OCI-LY7 (cell line): ENCODE results near the gene CLDN17. TPM values are rescaled to one million over a fixed set of nuclear protein-coding genes. Genes with fewer than 3 reads are reported as not detected.

Experiments used
- BruUV-seq: library from RNA; stranded (reverse); fragments of 400-500 nt; replicated peaks from 2 replicates; lab custom pipeline; 2021; lab: Mats Ljungman, UMichigan
- CTCF ChIA-PET: fragments of 300-600 bp; sonication (Branson Sonifier 250); formaldehyde crosslinking; loops from one replicate; lab custom pipeline; 2022; ENCODE audit warnings: antibody characterized with exemption; ENCODE audit not compliant: unreplicated experiment; lab: Charles Lee
- POLR2A ChIA-PET: fragments of 300-600 bp; sonication (Branson Sonifier 250); formaldehyde crosslinking; loops from one replicate; lab custom pipeline; 2022; ENCODE audit warnings: antibody characterized with exemption; lab: Charles Lee
- DNase-seq: peaks from one replicate; pipeline ENCODE4 v3.0.0-alpha.2; 2015; ENCODE audit warnings: low spot score
- H2AFZ ChIP-seq: fragments of 200-600 bp; sonication (generic), shearing (Covaris generic); 2 replicates; pipeline ENCODE4 v1.6.1; 2014; ENCODE audit warnings: mild to moderate bottlenecking, antibody characterized with exemption, low read length, moderate library complexity
- H3K27ac ChIP-seq: fragments of 200-600 bp; sonication (generic); 2 replicates; pipeline ENCODE4 v1.5.1; 2014; ENCODE audit warnings: mixed run types, low read depth, mild to moderate bottlenecking, moderate library complexity, low read length, inconsistent platforms; ENCODE audit not compliant: poor library complexity, severe bottlenecking
- H3K36me3 ChIP-seq: fragments of 200-600 bp; sonication (generic); 2 replicates; pipeline ENCODE4 v1.6.1; 2014; ENCODE audit warnings: mild to moderate bottlenecking, antibody characterized with exemption, low read length, moderate library complexity, mixed read lengths; ENCODE audit not compliant: insufficient read depth
- H3K4me1 ChIP-seq: fragments of 200-600 bp; sonication (generic); 2 replicates; pipeline ENCODE4 v1.5.1; 2014; ENCODE audit warnings: mild to moderate bottlenecking, low read length; ENCODE audit not compliant: insufficient read depth, poor library complexity, severe bottlenecking
- H3K4me2 ChIP-seq: fragments of 200-600 bp; sonication (generic); 2 replicates; pipeline ENCODE4 v1.6.1; 2014; ENCODE audit warnings: mild to moderate bottlenecking, low read length
- H3K4me3 ChIP-seq: fragments of 200-600 bp; sonication (generic); 2 replicates; pipeline ENCODE4 v1.5.1; 2014; ENCODE audit warnings: mild to moderate bottlenecking, low read depth, low read length; ENCODE audit not compliant: poor library complexity, severe bottlenecking
- H3K79me2 ChIP-seq: fragments of 200-600 bp; sonication (generic); 2 replicates; pipeline ENCODE4 v1.6.1; 2016; ENCODE audit warnings: low read depth, mild to moderate bottlenecking, low read length, moderate library complexity, mixed read lengths; ENCODE audit not compliant: insufficient read depth
- H3K9me2 ChIP-seq: fragments of 200-600 bp; sonication (generic); 2 replicates; pipeline ENCODE4 v1.6.1; 2016; ENCODE audit warnings: mild to moderate bottlenecking, low read length, mixed read lengths; ENCODE audit not compliant: insufficient read depth
- H3K9me3 ChIP-seq: fragments of 200-600 bp; sonication (generic); 2 replicates; pipeline ENCODE4 v1.6.1; 2014; ENCODE audit warnings: mild to moderate bottlenecking, mixed run types, low read length, mixed read lengths
- H4K20me1 ChIP-seq: fragments of 200-600 bp; sonication (generic); 2 replicates; pipeline ENCODE4 v1.6.1; 2014; ENCODE audit warnings: mild to moderate bottlenecking, antibody characterized with exemption, low read length, moderate library complexity, mixed read lengths; ENCODE audit not compliant: insufficient read depth
- CTCF ChIP-seq: fragments of 200-600 bp; sonication (generic); conservative IDR thresholded peaks from 2 replicates; pipeline ENCODE4 v1.5.1; 2014; ENCODE audit warnings: mild to moderate bottlenecking, antibody characterized with exemption, low read length, moderate library complexity, mixed read lengths
- EZH2phosphoT487 ChIP-seq: fragments of 200-600 bp; sonication (generic); IDR thresholded peaks from 2 replicates; pipeline ENCODE4 v1.6.1; 2018; ENCODE audit warnings: low read depth, borderline replicate concordance, mild to moderate bottlenecking, mixed run types, antibody characterized with exemption, low read length, moderate library complexity, mixed read lengths
- intact Hi-C: fragments of 100-400 bp; cut with micrococcal nuclease; formaldehyde crosslinking; loops from one replicate; pipeline ENCODE4 v1.10.0; 2022; ENCODE audit not compliant: unreplicated experiment
- total RNA-seq, 2 experiments: library from RNA; depleted of rRNA in 1 of 2; stranded (reverse); fragments of >200 nt in 1 of 2; shearing (Covaris generic) in 1 of 2; gene quantifications; 2 replicates each; pipeline ENCODE4 v1.2.3, GENCODE V29; 2014 to 2022

Gene CLDN17
- total RNA-seq, 2 experiments from 2014 or later = not detected

GRCh38 chr21:30164796-30165195 lies 1.8 kb downstream of the CLDN17 start:
- POLR2A ChIA-PET = no interaction called here
- no peaks in the 10 kb centered on the region for H3K4me1 ChIP-seq
- H3K9me2 ChIP-seq = no peaks in the 10 kb centered on the region
- H3K79me2 ChIP-seq = no peaks in the 10 kb centered on the region
- intact Hi-C loops = no loop called here
- H4K20me1 ChIP-seq = no peaks in the 10 kb centered on the region
- H3K4me3 ChIP-seq = no peak overlapping the region
- no TSS peak for BruUV-seq
- CTCF ChIA-PET = no interaction called here
- no peak overlapping the region for H3K4me2 ChIP-seq
- H3K36me3 ChIP-seq = no peaks in the 10 kb centered on the region
- H2AFZ ChIP-seq = no peak overlapping the region
- TF ChIP-seq CTCF (no peak), EZH2phosphoT487 (no peak)
- no peak overlapping the region for H3K27ac ChIP-seq
- no peak for DNase-seq
- H3K9me3 ChIP-seq = no peaks in the 10 kb centered on the region

GRCh38 chr21:30153697-30154340 lies 12.8 kb downstream of the CLDN17 start:
- H3K9me3 ChIP-seq = no peaks in the 10 kb centered on the region
- BruUV-seq = no TSS peak
- POLR2A ChIA-PET = interaction anchor here (1.0 kb wide), 2 partner anchors 10 to 691 kb away, joined by 3 read pairs; no protein-coding TSS in a partner anchor
- intact Hi-C loops = no loop called here
- H3K4me3 ChIP-seq = no peak overlapping the region
- no peaks in the 10 kb centered on the region for H3K4me1 ChIP-seq
- no peaks in the 10 kb centered on the region for H3K36me3 ChIP-seq
- no peak overlapping the region for H3K4me2 ChIP-seq
- H2AFZ ChIP-seq = no peak overlapping the region
- DNase-seq = no peak
- TF ChIP-seq CTCF = no peak
- no peak for TF ChIP-seq EZH2phosphoT487
- no peaks in the 10 kb centered on the region for H3K79me2 ChIP-seq
- CTCF ChIA-PET = no interaction called here
- no peak overlapping the region for H3K27ac ChIP-seq
- no peaks in the 10 kb centered on the region for H4K20me1 ChIP-seq
- no peaks in the 10 kb centered on the region for H3K9me2 ChIP-seq

- no peaks in the 10 kb centered on the region for H3K79me2 ChIP-seq
- POLR2A ChIA-PET = interaction anchor here (1.0 kb wide), 1 partner anchor 690 kb away, joined by 3 read pairs; no protein-coding TSS in a partner anchor
- no peaks in the 10 kb centered on the region for H3K9me3 ChIP-seq
- TF ChIP-seq CTCF (no peak), EZH2phosphoT487 (no peak)
- H3K4me2 ChIP-seq = no peak overlapping the region
- no peak overlapping the region for H3K4me3 ChIP-seq
- no peak overlapping the region for H3K27ac ChIP-seq
- no peaks in the 10 kb centered on the region for H3K36me3 ChIP-seq
- DNase-seq = no peak
- no peaks in the 10 kb centered on the region for H4K20me1 ChIP-seq
- no peak overlapping the region for H2AFZ ChIP-seq
- no TSS peak for BruUV-seq
- no peaks in the 10 kb centered on the region for H3K9me2 ChIP-seq
- intact Hi-C loops = no loop called here
- CTCF ChIA-PET = no interaction called here
- H3K4me1 ChIP-seq = no peaks in the 10 kb centered on the region
Measured at GRCh38 chr21:30152792-30153191, 13.8 kb downstream of the CLDN17 start.
